Loucy (cell line): ENCODE results near the gene AKAP1.

Experiments used
- EZH2phosphoT487 ChIP-seq: fragments of 200-600 bp; IDR thresholded peaks from 2 replicates; pipeline ENCODE4 v1.6.1; 2018; ENCODE audit warnings: antibody characterized with exemption, mild to moderate bottlenecking, moderate library complexity, borderline replicate concordance
- TF ChIP-seq, protein P1 (sequence below): fragments of 200-600 bp; sonication (generic); conservative IDR thresholded peaks from 2 replicates; pipeline ENCODE4 v1.5.1; 2014; ENCODE audit warnings: mild to moderate bottlenecking, antibody characterized with exemption, low read length

DNA sequence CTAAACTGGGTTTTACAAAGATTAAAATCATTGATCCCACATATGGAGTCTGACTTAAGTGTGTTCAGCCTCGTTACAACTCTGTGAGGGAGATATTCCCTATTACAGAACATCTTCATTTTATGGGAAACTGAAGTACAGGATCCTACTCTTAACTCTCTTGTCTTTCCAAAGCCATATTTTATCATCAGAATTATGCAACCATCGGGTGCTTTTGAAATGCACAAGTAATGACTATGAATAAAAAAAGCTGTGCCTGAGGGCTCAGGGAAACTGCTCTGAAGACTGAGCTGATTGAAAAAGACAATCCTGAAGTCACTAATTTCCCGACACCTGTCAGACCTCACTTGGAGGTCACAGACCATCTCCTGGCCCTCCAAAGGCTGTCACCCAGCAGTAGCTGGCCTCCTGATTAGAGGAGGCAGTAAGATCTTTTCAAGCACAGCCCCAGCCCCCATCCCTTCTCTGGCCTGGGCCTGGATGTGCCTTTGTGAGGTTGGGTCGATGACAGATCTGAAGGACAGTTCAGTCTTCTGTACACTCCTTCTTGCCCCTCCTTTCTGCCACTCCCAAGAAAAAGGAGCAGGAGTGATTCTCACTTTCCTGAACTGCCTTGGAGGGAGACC lies 5.6 kb downstream of the AKAP1 start:
- no peak for TF ChIP-seq EZH2phosphoT487
- TF ChIP-seq, protein P1, sequence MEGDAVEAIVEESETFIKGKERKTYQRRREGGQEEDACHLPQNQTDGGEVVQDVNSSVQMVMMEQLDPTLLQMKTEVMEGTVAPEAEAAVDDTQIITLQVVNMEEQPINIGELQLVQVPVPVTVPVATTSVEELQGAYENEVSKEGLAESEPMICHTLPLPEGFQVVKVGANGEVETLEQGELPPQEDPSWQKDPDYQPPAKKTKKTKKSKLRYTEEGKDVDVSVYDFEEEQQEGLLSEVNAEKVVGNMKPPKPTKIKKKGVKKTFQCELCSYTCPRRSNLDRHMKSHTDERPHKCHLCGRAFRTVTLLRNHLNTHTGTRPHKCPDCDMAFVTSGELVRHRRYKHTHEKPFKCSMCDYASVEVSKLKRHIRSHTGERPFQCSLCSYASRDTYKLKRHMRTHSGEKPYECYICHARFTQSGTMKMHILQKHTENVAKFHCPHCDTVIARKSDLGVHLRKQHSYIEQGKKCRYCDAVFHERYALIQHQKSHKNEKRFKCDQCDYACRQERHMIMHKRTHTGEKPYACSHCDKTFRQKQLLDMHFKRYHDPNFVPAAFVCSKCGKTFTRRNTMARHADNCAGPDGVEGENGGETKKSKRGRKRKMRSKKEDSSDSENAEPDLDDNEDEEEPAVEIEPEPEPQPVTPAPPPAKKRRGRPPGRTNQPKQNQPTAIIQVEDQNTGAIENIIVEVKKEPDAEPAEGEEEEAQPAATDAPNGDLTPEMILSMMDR: no peak
